22Rv1 (cell line): ENCODE data around the gene RPS27A.

ENCODE experiments used
- CTCF ChIP-seq: fragments of 450-650 bp; IDR thresholded peaks from 2 replicates; pipeline ENCODE4 v1.5.1; 2017; ENCODE audit warnings: mild to moderate bottlenecking
- ZFX ChIP-seq: fragments of 450-650 bp; IDR thresholded peaks from 2 replicates; pipeline ENCODE4 v1.6.1; 2017; ENCODE audit warnings: antibody characterized with exemption, borderline replicate concordance

DNA sequence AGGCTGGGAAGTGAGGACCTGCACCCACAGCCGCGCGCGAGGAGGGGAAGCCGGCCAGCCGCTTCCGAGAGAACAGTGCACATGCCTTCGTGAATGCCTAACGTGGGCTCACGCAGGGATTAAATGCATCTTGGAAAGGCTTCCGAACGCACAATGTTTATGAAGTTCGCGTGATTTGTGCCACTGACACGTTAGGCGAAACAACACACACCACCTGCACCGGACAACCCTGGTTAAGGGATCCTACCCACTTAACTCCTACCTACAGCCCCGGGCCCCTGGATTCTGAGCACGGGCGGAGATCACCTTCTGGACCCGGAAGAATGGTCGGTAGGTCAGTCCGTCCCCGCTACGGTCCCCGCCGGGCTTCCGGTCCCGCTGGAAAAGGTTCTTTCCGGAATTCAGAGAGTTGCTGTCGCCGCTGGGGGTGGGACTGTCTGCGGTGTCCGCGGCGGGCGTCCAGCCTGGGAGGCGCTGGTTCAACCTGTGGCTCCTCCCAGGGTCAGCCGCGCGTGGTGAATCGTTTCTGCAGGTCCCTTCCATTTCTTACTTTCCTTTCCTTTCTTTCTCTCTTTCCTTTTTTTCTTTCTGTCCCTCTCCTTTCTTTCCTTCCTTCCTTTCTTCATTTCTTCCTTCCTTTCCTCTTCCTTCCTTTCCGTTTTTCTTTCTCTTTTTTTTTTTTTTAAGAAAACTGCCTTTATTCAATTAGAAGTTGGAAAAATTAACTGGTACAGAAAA is 36.6 kb downstream of the RPS27A start, which contains the start of gene MTIF2:
- no peak for TF ChIP-seq CTCF
- no peak for TF ChIP-seq ZFX
